ENCODE measurements around the gene ARMC5. TPM values are rescaled to one million over a fixed set of nuclear protein-coding genes. Genes with fewer than 3 reads are reported as not detected.

Gene ARMC5
- 6.6 and 7.3 TPM in 2 replicates for total RNA-seq

GRCh38 chr16:31458844-31459686 is at the start of gene ARMC5:
ARMC5 (plus strand) TSS chr16:31459501; CDS start chr16:31459525, 24 bp downstream.

GRCh38 chr16:31428279-31428597 is 31.1 kb upstream of the ARMC5 start, which contains the start of gene COX6A2:
COX6A2 (minus strand) TSS chr16:31428360; CDS start chr16:31428325, 35 bp downstream.

GRCh38 chr16:31471875-31472708 is 12.8 kb downstream of the ARMC5 start, which contains the start of gene TGFB1I1:
TGFB1I1 (plus strand) TSS chr16:31472152; CDS start chr16:31472189, 37 bp downstream.

GRCh38 chr16:31483081-31483480 is 23.8 kb downstream of the ARMC5 start, which contains the start of gene SLC5A2:
SLC5A2 (plus strand) TSS chr16:31483123; CDS start chr16:31483137, 14 bp downstream.

GRCh38 chr16:31507929-31508705 is 48.8 kb downstream of the ARMC5 start, which contains the start of gene RUSF1:
RUSF1 (minus strand) TSS chr16:31508391; CDS start chr16:31508373, 18 bp downstream.

Other genes with a start within 250 kb of the ARMC5 start
- under 0.01 TPM in 1 of 2 replicates, not detected in the other for gene TRIM72, start 245.4 kb upstream of the ARMC5 start, total RNA-seq
- not detected in 2 replicates for gene PYDC1, start 242.4 kb upstream of the ARMC5 start, total RNA-seq
- 0.13 TPM in 1 of 2 replicates, not detected in the other for gene ITGAM, start 199.5 kb upstream of the ARMC5 start, total RNA-seq
- not detected in 2 replicates for gene ITGAX, start 104.3 kb upstream of the ARMC5 start, total RNA-seq
- gene ITGAD, start 66.2 kb upstream of the ARMC5 start, total RNA-seq: not detected in 2 replicates
- gene COX6A2, start 31.1 kb upstream of the ARMC5 start, total RNA-seq: not detected in 2 replicates
- 0.52 and 1.1 TPM in 2 replicates for gene ZNF843, start 16.7 kb upstream of the ARMC5 start, total RNA-seq
- gene TGFB1I1, start 12.7 kb downstream of the ARMC5 start, total RNA-seq: 41.6 and 75.6 TPM in 2 replicates
- 0.03 and 0.07 TPM in 2 replicates for gene SLC5A2, start 23.6 kb downstream of the ARMC5 start, total RNA-seq
- gene RUSF1, start 48.9 kb downstream of the ARMC5 start, total RNA-seq: 99.2 and 105 TPM in 2 replicates
- not detected in 2 replicates for gene AHSP, start 68.4 kb downstream of the ARMC5 start, total RNA-seq